Mucosa of rectum (tissue), 2 donors: ENCODE measurements around the gene MARK1.

Experiments
- H3K27ac ChIP-seq, 2 donors: one replicate each; pipeline ENCODE4 v1.7.0; 2013; ENCODE audit warnings: inconsistent platforms in 2 of 2, low read depth in 2 of 2, low read length in 2 of 2
- H3K27me3 ChIP-seq, 2 donors: one replicate each; pipeline ENCODE4 v1.7.0; 2013; ENCODE audit warnings: low read length in 2 of 2; ENCODE audit not compliant: control insufficient read depth in 2 of 2, insufficient read depth in 2 of 2
- H3K36me3 ChIP-seq, 2 donors: one replicate each; pipeline ENCODE4 v1.7.0; 2013; ENCODE audit warnings: low read length in 2 of 2; ENCODE audit not compliant: control insufficient read depth in 2 of 2, insufficient read depth in 2 of 2
- H3K4me1 ChIP-seq, 2 donors: one replicate each; pipeline ENCODE4 v1.7.0; 2013; ENCODE audit warnings: low read length in 2 of 2, mild to moderate bottlenecking in 1 of 2; ENCODE audit not compliant: control insufficient read depth in 2 of 2, insufficient read depth in 2 of 2
- H3K4me3 ChIP-seq, 2 donors: one replicate each; pipeline ENCODE4 v1.7.0; 2013; ENCODE audit warnings: low read length in 2 of 2
- H3K9ac ChIP-seq, 2 donors: one replicate each; pipeline ENCODE4 v1.7.0; 2013; ENCODE audit warnings: low read length in 2 of 2, low read depth in 1 of 2, mild to moderate bottlenecking in 1 of 2
- H3K9me3 ChIP-seq, 2 donors: one replicate each; pipeline ENCODE4 v1.7.0; 2013; ENCODE audit warnings: low read length in 2 of 2; ENCODE audit not compliant: control insufficient read depth in 2 of 2
- donor health status: healthy.
- donor health status: Normal muscosa, but diverticular disease.

MARK1 gene

GRCh38 chr1:220563564-220563963 lies 35.6 kb downstream of the MARK1 start:
- no peak overlapping the region for H3K4me3 ChIP-seq
- H3K4me1 ChIP-seq: no peaks in the 10 kb centered on the region
- no peak overlapping the region for H3K27ac ChIP-seq
- no peak overlapping the region for H3K9ac ChIP-seq
- H3K9me3 ChIP-seq: no peaks in the 10 kb centered on the region
- no peaks in the 10 kb centered on the region for H3K27me3 ChIP-seq
- no peaks in the 10 kb centered on the region for H3K36me3 ChIP-seq

GRCh38 chr1:220564216-220564615 lies 36.3 kb downstream of the MARK1 start:
- no peaks in the 10 kb centered on the region for H3K4me1 ChIP-seq
- H3K9me3 ChIP-seq: no peaks in the 10 kb centered on the region
- no peak overlapping the region for H3K27ac ChIP-seq
- H3K9ac ChIP-seq: no peak overlapping the region
- H3K36me3 ChIP-seq: no peaks in the 10 kb centered on the region
- H3K27me3 ChIP-seq: no peaks in the 10 kb centered on the region
- H3K4me3 ChIP-seq: no peak overlapping the region

- Histone ChIP-seq H3K27ac (no peak overlapping the region), H3K9me3 (no peaks in the 10 kb centered on the region), H3K9ac (no peak overlapping the region), H3K36me3 (no peaks in the 10 kb centered on the region), H3K4me3 (no peak overlapping the region), H3K27me3 (no peaks in the 10 kb centered on the region), H3K4me1 (no peaks in the 10 kb centered on the region)
Measured at GRCh38 chr1:220565670-220566069, 37.7 kb downstream of the MARK1 start.

- no peaks in the 10 kb centered on the region for H3K4me1 ChIP-seq
- no peaks in the 10 kb centered on the region for H3K36me3 ChIP-seq
- no peaks in the 10 kb centered on the region for H3K9me3 ChIP-seq
- no peak overlapping the region for H3K27ac ChIP-seq
- no peaks in the 10 kb centered on the region for H3K27me3 ChIP-seq
- H3K9ac ChIP-seq: no peak overlapping the region
- no peak overlapping the region for H3K4me3 ChIP-seq
Measured at GRCh38 chr1:220566869-220567268, 38.9 kb downstream of the MARK1 start.

- Histone ChIP-seq H3K27ac (no peak overlapping the region), H3K36me3 (no peaks in the 10 kb centered on the region), H3K4me1 (no peaks in the 10 kb centered on the region), H3K9ac (no peak overlapping the region), H3K4me3 (no peak overlapping the region), H3K27me3 (no peaks in the 10 kb centered on the region), H3K9me3 (no peaks in the 10 kb centered on the region)
Measured at GRCh38 chr1:220572416-220572815, 44.5 kb downstream of the MARK1 start.

GRCh38 chr1:220573836-220574235 lies 45.9 kb downstream of the MARK1 start:
- H3K4me3 ChIP-seq: no peak overlapping the region
- H3K9me3 ChIP-seq: no peaks in the 10 kb centered on the region
- no peak overlapping the region for H3K9ac ChIP-seq
- no peaks in the 10 kb centered on the region for H3K36me3 ChIP-seq
- H3K27me3 ChIP-seq: no peaks in the 10 kb centered on the region
- no peak overlapping the region for H3K27ac ChIP-seq
- no peaks in the 10 kb centered on the region for H3K4me1 ChIP-seq

GRCh38 chr1:220575718-220576497 lies 48.0 kb downstream of the MARK1 start:
- Histone ChIP-seq H3K4me3 (no peak overlapping the region), H3K36me3 (no peaks in the 10 kb centered on the region), H3K9ac (no peak overlapping the region), H3K27ac (no peak overlapping the region), H3K27me3 (no peaks in the 10 kb centered on the region), H3K4me1 (peaks cover 0 to 2% of the 10 kb centered on the region in 2 donors), H3K9me3 (no peaks in the 10 kb centered on the region)

GRCh38 chr1:220577926-220578325 lies 50.0 kb downstream of the MARK1 start:
- Histone ChIP-seq H3K4me3 (no peak overlapping the region), H3K27me3 (no peaks in the 10 kb centered on the region)

GRCh38 chr1:220579317-220579716 lies 51.4 kb downstream of the MARK1 start:
- H3K9ac ChIP-seq: no peak overlapping the region
- no peaks in the 10 kb centered on the region for H3K9me3 ChIP-seq
- no peak overlapping the region for H3K27ac ChIP-seq
- no peaks in the 10 kb centered on the region for H3K36me3 ChIP-seq
- H3K4me1 ChIP-seq: peaks cover 0 to 2% of the 10 kb centered on the region in 2 donors
- no peak overlapping the region for H3K4me3 ChIP-seq
- no peaks in the 10 kb centered on the region for H3K27me3 ChIP-seq

More at GRCh38 chr1:220577926-220578325, 50.0 kb downstream of the MARK1 start:
- Histone ChIP-seq H3K9ac (no peak overlapping the region), H3K27ac (no peak overlapping the region), H3K9me3 (no peaks in the 10 kb centered on the region), H3K36me3 (no peaks in the 10 kb centered on the region), H3K4me1 (peaks cover 0 to 2% of the 10 kb centered on the region in 2 donors)

- Histone ChIP-seq H3K9me3 (no peaks in the 10 kb centered on the region), H3K4me1 (no peaks in the 10 kb centered on the region), H3K36me3 (no peaks in the 10 kb centered on the region), H3K27me3 (no peaks in the 10 kb centered on the region), H3K27ac (no peak overlapping the region), H3K4me3 (no peak overlapping the region), H3K9ac (no peak overlapping the region)
Measured at GRCh38 chr1:220592714-220593113, 64.8 kb downstream of the MARK1 start.
